ENCODE data around the gene MVD. TPM values are rescaled to one million over a fixed set of nuclear protein-coding genes. Genes with fewer than 3 reads are reported as not detected.

MVD gene
- total and polyA plus RNA-seq, 2 donors (not counting 1 experiment from before 2014, with no cell fraction given): 35.9 to 204 TPM

GRCh38 chr16:88602091-88602490, 60.8 kb downstream of the MVD start:
- Histone ChIP-seq H4K20me1 (ENCODE audit: control insufficient read depth, extremely low read depth, insufficient read depth, low read length) (no peaks in the 10 kb centered on the region), H3K9me3 (ENCODE audit: control insufficient read depth, insufficient read depth, low read depth, low read length) (no peaks in the 10 kb centered on the region), H3K27ac (ENCODE audit: insufficient read depth, low read length) (no peak overlapping the region), H3K4me3 (replicated peaks in 1 of 4; ENCODE audit: control extremely low read depth in 1 of 4, insufficient read depth in 1 of 4, low read depth in 3 of 4, low read length in 4 of 4) (no peak overlapping the region), H3K9ac (ENCODE audit: insufficient read depth, low read length) (no peak overlapping the region), H3K79me2 (ENCODE audit: control insufficient read depth, insufficient read depth, low read length) (no peaks in the 10 kb centered on the region), H3K4me2 (ENCODE audit: extremely low read depth, insufficient read depth, low read length) (no peak overlapping the region), H3K27me3 (ENCODE audit: control insufficient read depth, insufficient read depth, low read length) (no peaks in the 10 kb centered on the region), H3K36me3 (ENCODE audit: control insufficient read depth, insufficient read depth, low read length) (peaks cover 23% of the 10 kb centered on the region), H2AFZ (ENCODE audit: low read length) (no peak overlapping the region), H3K4me1 (ENCODE audit: control insufficient read depth, extremely low read depth, insufficient read depth, low read length) (no peaks in the 10 kb centered on the region)
- no peak for DNase-seq (ENCODE audit: low read depth in 2 of 2)
- TF ChIP-seq EZH2 (IDR thresholded peaks at IDR 0.05; ENCODE audit: low read length, missing control alignments): no peak

Other genes starting within 250 kb of the MVD start
- 1.7 and 2.1 TPM in 2 replicates for gene ZFPM1, start 209.8 kb downstream of the MVD start, total RNA-seq
- gene ZFPM1, start 209.8 kb downstream of the MVD start, polyA plus RNA-seq: 0.27 and 0.36 TPM in 2 replicates
- 7.9 and 10.5 TPM in 2 replicates for gene ZC3H18, start 92.7 kb downstream of the MVD start, total RNA-seq
- 9.4 and 17.4 TPM in 2 replicates for gene ZC3H18, start 92.7 kb downstream of the MVD start, polyA plus RNA-seq
- not detected in 2 replicates for gene IL17C, start 24.5 kb downstream of the MVD start, total RNA-seq
- not detected in 2 replicates for gene IL17C, start 24.5 kb downstream of the MVD start, polyA plus RNA-seq
- gene CYBA, start 12.0 kb downstream of the MVD start, total RNA-seq: 124 and 130 TPM in 2 replicates
- gene CYBA, start 12.0 kb downstream of the MVD start, polyA plus RNA-seq: 30.8 and 74.7 TPM in 2 replicates
- under 0.01 and 0.17 TPM in 2 replicates for gene SNAI3, start 23.4 kb upstream of the MVD start, total RNA-seq
- gene SNAI3, start 23.4 kb upstream of the MVD start, polyA plus RNA-seq: 0.03 TPM in 1 of 2 replicates, not detected in the other
- 9.7 and 13.6 TPM in 2 replicates for gene RNF166, start 43.3 kb upstream of the MVD start, total RNA-seq
- 6.6 and 8.2 TPM in 2 replicates for gene RNF166, start 43.3 kb upstream of the MVD start, polyA plus RNA-seq
- gene CTU2, start 43.4 kb upstream of the MVD start, total RNA-seq: 11.9 and 13.4 TPM in 2 replicates
- gene CTU2, start 43.4 kb upstream of the MVD start, polyA plus RNA-seq: 7.6 and 8.1 TPM in 2 replicates
- 135 and 313 TPM in 2 replicates for gene PIEZO1, start 122.1 kb upstream of the MVD start, total RNA-seq
- 94.5 and 126 TPM in 2 replicates for gene PIEZO1, start 122.1 kb upstream of the MVD start, polyA plus RNA-seq
- 0.77 and 3.6 TPM in 2 replicates for gene CDT1, start 140.7 kb upstream of the MVD start, total RNA-seq
- 1.3 and 4.5 TPM in 2 replicates for gene CDT1, start 140.7 kb upstream of the MVD start, polyA plus RNA-seq
- gene APRT, start 148.8 kb upstream of the MVD start, total RNA-seq: 50.3 and 95.6 TPM in 2 replicates
- gene APRT, start 148.8 kb upstream of the MVD start, polyA plus RNA-seq: 39.2 and 57.6 TPM in 2 replicates
- gene GALNS, start 193.9 kb upstream of the MVD start, total RNA-seq: 20.8 and 29.6 TPM in 2 replicates
- 8.6 and 10.6 TPM in 2 replicates for gene GALNS, start 193.9 kb upstream of the MVD start, polyA plus RNA-seq
- gene TRAPPC2L, start 194.0 kb upstream of the MVD start, total RNA-seq: 46.5 and 47.7 TPM in 2 replicates
- 63.7 and 78.6 TPM in 2 replicates for gene TRAPPC2L, start 194.0 kb upstream of the MVD start, polyA plus RNA-seq
- gene PABPN1L, start 203.6 kb upstream of the MVD start, total RNA-seq: not detected in 2 replicates
- gene PABPN1L, start 203.6 kb upstream of the MVD start, polyA plus RNA-seq: not detected in 2 replicates

All from fibroblast of lung (primary cell).